ENCODE data around the gene SPAAR.

- TF ChIP-seq CTCF (conservative IDR thresholded peaks at IDR 0.05; ENCODE audit: low read depth, low read length) (no peak), EZH2 (IDR thresholded peaks at IDR 0.05; ENCODE audit: borderline replicate concordance, low read depth, low read length, poor library complexity, severe bottlenecking) (no peak)
These were observed 3.2 kb upstream of the SPAAR start, which contains the start of gene HRCT1 for GRCh38 chr9:35905912-35906679.

Measured in A673 (cell line).